Brain pericyte (primary cell): ENCODE data around the gene CCDC9B.

Experiments used
- DNase-seq: peaks from one replicate; pipeline ENCODE4 v3.0.0-alpha.2; 2012; ENCODE audit warnings: low read depth, low spot score

CCDC9B gene

DNA sequence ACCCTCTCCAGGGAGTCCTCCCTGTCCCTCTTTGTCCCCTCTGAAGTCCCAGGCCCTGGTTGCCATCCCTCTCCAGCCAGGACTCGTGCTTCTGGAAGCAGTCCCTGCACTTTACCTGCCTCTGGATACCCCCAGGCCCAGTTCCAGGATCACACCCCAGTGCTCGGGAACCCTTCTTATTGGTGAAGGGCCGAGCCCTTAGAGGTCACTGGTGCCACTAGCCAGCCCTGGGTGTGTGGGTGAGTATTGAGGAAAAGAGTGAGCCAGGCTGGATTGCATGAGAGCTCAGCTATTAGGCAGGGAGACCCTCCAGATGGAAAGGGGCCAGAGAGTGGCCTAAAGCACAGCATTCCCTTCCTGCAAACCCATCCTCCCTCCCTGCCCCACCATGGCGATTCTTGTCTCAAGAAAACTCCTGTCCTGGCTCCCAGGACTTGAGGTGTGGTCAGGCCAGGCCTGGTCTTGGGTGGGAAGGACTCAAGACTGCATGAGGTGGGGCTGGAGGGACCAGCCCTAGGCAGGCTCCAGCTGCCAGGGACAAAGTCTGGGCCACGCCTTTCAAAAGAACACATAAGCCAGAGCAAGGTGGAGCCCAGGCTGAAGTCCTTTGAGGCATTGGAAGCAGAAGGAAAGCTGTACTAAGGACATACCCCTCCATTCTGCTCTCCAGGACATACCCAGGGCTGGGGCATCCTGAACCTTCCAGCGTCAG, 5.3 kb upstream of the CCDC9B start:
- no peak for DNase-seq

DNA sequence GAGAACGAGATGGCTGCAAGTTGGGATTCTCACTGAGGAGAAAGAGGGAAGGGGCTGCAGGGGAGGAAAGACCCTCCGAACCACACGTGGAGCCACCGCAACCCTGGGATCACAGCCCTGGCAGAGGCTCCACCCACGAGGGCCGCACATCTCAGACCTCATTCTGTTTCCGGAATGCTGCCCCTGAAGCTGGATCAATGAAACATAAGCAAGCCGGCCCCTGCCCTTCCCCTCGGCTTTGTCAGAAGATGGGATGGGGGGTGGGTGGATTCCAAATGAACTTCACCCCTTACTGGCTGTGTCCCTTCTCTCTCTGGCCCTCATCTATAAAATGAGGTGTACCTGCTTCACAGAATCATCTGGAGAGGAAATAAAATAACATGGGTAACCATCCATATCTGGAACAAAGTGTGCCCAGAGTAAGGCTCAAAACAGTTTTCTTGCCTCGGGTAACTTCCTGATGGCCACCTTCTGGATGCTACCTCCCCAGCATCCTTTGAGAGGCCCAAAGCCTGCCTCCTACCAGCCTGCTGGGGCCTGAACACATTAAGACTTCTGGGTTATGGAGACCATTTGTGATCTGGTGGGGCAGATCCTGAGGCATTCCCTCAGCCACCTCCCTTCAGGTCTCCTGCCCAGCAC, 4.6 kb upstream of the CCDC9B start:
- no peak for DNase-seq

DNA sequence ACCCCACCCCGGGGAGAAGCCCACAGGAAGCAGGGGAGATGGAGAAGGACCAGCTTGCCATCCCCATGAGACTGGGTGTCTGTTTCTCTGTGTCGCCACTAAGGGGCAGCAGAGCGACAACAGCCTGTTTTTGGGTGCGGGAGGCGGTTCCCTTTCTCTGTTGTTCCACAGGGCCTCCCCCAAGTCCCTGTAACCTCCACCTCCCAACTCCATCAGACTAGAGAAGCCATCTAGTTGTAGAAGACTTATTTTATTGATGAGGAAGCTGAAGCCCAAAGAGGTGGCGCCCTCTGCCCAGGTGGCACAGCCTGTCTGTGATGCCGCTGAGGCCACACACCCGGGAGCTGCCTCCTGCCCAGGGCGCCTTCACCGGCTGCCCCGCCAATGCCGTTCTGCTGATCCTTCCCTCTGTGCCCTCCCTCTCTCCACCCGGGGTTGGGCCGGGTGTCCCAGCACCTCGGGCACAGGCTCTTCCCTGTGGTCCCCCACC, 3.9 kb upstream of the CCDC9B start:
- DNase-seq = no peak

DNA sequence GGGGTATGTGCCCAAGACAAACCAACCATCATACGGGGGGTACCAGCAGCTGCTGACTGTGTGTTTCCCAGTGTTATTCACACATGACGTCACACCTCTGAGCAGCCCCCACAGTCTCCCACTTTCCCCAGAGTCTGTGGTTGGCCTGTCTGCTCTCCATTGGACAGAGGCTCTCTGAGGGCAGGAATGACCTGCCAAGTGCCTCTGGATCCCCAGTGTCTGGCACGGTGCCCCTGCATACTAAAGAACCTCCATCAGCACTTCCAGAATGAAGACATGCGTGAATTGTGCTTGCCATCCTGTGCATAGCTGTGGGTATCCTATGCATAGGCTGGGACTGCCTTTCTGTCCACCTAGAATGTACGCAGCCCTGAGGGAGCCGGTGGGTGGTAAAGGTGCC, 3.5 kb upstream of the CCDC9B start:
- DNase-seq = no peak

DNA sequence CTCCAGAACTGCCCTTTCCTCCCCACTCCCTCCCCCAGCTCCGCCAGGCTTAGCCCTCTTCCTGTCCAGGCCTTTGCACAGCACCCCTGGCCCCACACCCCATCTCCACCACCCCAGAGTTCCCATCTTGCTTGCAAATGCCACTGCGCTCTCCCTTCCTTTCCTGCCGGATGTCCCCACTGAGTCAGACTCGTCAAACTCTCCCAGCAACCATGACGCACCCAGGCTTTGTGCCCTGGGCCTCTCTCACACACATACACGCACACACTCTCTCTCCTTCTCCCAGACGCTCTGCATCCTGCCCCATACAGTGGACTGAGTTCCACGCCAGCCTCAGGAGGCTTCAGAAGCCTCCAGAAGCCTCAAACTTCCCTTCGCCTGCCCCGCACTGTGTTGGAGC, 2.8 kb upstream of the CCDC9B start:
- no peak for DNase-seq

DNA sequence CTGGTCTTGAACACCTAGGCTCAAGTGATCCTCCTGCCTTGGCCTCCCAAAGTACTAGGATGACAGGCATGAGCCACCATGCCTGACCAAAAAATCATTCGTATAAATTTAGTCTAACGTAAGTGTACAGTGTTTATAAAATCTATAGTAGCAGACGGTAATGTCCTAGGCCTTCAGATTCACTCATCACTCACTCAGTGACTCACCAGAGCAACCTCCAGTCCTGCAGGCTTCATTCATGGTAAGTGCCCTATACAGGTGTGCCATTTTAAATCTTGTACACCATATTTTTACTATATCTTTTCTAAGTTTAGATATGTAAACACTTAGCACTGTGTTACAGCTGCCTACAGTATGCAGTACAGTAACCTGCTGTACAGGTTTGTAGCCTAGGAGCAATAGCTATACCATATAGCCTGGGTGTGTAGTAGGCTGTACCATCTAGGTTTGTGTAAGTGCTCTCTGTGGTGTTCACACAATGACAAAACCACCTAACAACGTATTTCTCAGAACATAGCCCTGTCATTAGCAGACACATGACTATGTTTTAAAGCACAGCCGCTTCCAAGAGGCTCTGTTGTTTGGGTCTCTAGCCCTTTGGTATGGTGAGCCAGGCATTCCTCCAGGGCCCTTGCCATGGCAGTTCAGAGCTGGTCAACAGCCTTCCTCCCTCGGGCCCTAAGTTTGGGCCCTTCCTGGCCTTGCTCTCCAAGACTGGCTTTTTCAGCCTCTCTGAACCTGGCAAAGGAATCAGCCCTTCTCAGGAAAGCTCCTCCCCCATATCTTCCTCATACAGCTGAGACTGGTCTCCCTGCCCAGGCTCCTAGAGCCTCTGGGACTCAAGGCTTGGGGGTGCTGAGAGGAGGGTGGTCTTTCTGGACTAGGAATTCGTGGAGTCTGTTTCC, 1.9 kb upstream of the CCDC9B start:
- DNase-seq = no peak

DNA sequence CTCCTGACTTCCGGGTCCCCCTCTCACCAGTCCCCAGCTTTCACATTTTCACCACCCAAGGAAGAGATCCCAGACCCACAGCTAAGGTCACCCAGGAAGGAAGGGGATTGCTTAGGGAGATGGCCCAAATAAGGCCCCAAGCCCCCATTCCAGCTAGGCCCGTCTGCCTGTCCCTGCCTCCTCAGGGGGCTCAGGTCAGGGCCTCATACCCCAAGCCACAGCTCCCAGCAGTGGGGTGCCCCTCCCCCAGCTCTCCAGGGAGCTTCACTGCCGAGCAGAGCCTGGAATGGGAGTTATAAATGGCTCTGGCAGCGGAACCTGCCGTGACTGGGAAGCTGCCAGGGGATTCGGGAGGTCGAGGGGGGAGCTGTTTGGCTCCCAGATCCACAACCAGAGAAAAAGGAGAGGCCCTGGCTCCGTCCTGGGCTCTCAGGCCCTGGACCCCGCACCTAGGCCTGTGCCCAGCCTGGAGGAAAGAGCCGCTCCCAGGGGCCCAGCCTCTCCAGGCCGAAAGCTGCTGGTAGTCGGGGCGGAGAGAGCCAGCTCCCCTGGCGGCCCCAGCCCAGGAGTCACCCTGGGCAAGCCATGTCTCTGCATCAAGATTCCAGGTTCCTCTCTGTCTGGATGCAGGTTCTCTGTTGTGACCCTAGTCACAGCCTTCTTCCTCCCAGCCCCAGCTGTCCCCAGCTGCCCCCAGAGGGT, 550 bp downstream of the CCDC9B start:
- DNase-seq = no peak

DNA sequence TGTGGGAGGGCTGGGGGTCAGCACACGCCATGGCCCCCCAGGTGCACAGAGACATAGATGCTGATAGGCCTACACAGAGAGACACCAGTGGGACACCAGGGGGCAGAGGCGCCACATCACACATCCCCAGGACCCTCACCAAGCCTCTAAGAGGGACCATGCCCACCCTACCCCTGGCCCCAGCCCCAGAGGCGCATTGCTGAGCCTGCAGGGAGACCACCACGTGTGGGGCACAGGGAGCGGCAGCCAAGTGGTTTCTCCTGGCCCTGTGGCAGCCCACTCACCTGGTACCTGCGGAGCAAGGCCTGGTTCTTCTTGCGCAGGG, 1.2 kb downstream of the CCDC9B start:
- no peak for DNase-seq

DNA sequence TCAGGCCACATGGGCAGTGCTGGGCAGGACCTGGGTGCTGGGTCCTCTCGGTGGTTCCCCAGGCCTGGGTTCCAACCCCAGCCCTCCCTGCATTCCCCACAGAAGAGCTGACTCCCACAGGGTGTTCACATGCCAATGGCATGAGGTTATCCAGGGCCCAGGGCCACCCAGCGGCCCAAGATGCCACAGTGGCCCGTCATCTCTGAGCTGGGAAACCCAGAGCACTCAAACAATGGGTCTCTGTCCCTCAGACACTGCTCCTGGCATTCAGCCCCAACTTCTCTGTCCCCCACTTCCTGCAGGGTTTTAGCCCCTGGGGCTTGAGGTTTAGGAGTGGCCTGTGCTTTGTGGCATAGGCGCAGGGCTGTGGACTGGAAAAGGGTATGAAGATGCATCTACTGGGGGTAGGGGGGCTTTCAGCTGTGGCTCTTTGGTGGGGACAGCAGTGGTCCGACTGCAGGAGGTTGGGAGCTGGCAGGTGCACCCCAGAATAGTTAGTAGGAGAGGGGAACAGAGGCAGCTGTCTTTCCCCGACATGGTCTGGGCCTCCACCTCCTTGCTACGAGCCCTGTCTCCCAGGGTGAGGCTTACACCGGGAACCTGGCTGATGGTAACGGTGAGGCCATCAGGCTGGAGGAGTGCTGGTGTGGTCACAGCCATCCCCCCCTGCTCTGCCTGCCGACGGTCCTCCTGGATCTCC, 1.7 kb downstream of the CCDC9B start:
- no peak for DNase-seq

DNA sequence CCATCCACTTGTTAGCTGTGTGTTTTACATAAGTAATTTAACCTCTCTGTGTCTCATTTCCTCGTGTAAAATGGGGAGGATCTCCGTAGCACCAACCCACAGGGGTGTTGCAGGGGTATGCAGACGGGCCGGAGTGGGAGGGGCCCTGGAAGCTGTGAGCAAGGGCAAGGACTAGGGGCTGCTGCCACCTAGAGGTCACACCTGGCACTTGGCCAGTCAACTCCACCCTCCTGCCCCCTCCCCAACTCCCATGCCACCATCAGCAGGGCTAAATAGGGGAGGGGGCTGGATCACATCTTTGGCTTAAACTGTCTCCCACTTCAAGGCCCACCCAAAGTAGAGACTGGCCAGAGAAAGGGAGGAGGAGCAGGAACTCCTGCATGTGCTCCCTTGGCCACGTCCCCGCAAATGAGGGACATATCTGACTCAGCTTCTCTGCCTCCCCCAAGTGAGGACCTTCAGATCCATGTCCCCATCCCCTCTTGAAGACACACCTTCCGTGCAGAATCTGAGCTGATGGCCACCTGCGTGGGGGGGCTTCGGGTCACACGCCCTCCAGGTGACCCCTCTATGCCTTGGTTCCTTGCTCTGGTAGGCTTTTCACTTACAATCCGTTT, 2.6 kb downstream of the CCDC9B start:
- no peak for DNase-seq

DNA sequence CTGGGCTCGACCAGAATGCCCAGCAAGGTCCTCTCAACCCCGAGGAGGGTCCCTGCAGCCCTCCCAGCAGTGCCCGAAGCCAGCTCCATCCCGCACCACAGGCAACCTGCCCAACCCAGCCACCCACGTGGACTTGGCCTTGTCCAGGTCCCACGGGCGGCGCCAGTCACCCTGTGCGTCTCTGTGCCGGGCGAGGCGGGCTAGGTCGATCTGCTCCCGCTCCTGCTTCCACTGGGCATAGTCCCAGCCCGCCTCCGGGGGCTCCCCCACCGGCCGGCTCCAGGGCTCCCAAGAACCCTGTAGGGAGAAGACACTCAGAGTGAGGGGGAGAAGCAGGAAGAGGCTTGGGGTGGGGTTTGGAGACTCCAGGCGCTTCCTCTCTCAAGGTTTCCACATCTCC, 3.1 kb downstream of the CCDC9B start:
- DNase-seq = no peak

DNA sequence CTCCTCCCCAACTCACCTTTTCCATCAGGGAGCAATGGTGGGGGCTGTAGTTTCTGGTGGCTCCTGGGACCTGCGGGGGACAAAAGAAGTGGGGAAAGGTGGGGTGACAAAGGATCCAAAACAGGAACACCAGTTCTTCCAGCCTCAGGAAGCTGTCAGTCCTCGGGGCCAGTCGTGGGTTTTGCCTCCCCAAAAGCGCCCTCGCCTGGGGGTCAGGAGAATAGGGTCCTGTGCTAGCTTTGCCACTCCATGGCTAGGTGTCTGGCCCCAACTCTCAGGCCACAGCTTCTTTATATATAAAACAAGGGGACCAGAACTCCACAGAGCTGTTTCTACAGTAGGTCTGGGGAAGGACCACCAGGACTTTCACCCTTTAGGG, 4.0 kb downstream of the CCDC9B start:
- DNase-seq = no peak

DNA sequence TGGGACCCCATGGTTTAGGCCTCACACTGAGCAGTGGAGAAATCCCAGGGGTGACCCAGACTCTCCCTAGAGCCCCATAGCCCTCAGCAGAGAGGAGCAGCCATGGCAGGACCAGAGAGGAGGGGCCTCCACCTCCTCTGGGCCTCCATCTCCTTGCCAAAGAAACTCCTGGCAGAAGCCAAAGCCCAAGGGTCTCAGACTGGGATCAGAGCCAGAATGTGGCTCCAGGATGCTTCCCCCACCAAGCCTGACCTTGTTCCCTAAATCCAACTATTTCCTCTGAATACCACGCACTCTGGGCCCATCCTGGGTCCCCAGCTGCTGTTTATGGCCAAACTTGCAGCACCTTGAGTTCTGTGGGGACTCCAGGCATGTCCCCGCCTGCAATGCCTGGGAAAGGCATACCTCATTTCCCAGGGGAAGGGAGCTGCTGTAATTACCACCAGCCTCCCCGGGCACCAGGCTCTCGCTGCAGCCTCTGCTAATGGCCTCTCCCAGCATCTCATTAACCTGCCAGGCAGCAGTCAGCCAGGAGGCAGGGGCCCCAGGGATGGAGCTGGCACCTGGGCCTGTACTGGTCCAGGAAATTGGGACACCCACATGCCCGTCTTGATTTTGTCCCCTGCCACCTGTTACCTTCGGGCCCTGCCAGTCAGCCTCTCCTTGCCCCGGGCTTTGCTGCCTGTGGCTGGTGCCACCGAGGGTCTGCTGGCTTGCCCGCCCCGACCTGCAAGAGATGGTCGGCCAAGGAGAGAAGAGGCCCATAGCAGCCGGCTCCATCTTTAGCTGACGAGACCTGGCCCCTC, 4.6 kb downstream of the CCDC9B start:
- DNase-seq = no peak

DNA sequence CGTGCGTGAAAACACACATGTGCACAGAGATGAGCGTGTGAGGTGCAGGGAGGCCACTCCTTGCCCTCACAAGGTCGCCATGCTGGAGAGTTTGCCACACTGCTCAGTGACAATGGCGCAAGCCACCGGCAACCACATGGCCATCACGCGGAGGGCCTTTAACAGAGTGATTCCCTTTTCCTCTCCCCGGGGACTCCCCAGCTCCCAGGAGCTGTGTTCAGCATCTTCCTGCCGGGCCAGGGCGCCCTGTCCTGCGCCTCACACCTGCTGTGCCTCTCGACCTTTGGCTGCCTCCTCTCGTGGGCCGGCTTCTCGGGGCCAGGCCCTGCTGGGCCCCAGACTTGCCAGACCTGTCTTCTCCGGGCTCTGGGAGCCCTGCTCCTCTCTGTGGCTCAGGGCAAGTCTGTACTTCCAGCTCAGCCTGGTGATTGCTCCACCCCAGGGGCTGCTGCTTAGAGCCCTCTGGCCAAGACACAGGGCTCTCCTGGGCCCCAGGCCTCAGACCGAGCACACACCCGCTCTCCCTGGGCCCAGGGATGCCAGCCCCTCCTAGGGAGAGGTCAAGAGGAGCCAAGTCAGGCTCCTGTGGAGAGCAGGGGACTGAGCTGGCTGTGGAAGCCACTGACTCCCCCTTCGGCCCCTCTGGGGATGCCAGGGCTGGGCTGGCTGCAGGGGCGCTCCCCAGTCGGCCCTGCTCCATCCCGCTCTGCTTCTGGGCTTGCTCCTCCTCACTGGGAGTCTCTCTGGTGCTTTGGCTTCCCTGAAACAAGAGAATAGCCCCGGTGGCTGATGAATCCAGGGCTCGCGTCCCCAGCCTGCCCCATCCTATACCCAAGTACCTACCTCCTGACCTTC, 5.6 kb downstream of the CCDC9B start:
- no peak for DNase-seq

DNA sequence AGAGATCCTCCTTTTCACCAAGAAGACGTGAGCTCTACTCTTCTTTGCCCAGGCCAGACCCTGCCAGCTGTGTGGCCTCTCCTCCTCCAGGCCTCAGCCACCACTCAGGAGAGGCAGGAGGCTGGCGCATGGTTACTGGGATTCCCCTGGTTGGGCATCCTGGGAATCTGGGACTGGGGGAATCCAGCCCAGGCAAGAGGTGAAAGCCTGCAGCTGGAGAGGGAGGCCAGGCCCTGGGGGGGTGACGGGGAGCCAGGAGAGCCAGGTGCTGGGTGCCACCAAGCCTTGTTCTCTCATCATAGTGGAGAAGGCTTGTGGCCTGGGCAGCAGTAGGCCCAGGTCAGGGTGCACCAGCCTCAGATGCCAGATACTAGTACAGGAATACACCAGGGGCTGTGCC, 6.2 kb downstream of the CCDC9B start:
- DNase-seq = no peak

DNA sequence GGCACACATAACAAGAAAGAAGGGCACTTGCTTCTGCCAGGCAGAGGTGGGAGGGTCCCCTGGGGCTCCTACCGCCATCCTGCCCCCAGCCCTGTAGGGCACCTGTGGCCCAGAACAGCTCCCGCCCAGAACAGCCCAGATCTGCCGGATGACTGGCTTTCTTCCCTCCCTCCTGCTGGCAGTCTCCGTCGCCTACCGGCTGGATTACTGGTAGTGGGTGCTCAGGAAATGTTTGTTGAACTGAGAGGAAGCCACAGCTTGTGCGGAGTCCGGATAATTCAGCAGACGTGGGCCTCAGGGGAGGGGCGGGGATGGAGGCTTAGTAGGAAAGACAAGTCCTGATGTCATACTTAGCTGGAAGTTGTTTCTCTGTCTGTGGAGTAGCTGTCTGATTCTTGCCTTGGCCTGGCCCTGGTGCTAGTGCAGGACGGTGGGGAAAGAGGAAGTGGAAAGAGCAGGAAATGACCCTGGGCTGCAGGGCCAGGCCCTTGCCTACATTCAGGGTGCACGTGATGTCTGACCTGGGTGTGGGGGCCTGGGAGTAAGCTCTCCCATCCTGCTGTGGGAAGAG, 6.7 kb downstream of the CCDC9B start:
- no peak for DNase-seq

DNA sequence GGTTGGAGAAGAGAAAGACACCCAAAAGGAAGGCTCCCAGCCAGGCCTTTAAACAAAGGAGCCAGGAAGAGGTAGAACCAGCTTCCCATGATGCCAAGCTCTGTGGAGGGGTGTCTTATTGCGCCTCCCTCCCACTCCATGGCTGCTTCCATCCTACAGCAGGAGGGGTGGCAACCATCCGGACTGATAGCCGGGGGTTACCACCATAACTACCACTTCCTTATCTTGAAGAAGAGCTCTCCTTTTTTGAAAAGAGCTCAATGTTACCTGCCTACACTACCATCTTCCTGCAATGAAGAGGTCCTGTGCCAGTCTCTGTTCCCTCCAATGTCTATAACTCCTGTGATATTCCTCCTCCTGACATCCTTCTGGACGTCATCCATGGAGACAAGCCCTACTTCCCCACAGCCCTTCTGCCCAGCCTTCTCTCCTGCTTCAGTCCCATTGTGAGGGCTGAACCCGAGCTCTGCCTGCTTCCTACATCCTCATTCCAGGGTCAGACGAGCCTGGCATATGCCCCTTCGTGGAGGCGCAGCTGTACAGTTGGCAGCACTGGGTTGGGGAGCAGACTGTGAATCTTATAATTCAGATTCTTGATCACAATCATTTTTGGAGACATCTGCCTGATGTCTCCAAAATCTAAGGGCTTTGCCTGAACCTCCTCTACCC, 8.5 kb downstream of the CCDC9B start:
- no peak for DNase-seq

DNA sequence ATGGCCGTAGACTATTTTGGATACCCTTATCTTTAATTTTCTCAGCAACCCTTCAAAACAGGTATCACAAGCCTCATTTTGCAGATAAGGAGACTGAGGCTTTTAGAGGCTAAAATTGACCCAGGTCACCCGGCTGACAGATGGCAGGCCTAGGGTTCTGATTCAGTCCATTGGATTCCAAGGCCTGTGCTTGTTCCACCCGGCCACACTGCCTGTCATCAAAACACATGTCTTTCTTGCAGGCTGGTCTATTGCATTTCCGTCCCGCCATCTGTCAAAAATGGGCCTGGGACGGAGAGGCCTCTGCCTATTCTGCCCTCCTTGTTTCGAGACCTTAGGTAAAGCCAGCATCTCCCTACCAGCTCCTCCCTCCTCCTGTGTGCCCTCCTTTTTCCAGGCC, 9.1 kb downstream of the CCDC9B start:
- DNase-seq = no peak
